Trophoblast cell (in vitro differentiated cells and primary cell): ENCODE results near the gene TCF23.

Source experiments
- DNase-seq, 2 donors: peaks; one replicate each; pipeline ENCODE4 v3.0.0-alpha.2; 2016
- H2AFZ ChIP-seq: 2 replicates; pipeline ENCODE4 v1.6.1; 2013; ENCODE audit warnings: low read length, moderate library complexity, mild to moderate bottlenecking; ENCODE audit not compliant: insufficient read depth, poor library complexity
- H2AK5ac ChIP-seq: 2 replicates; pipeline ENCODE4 v1.6.1; 2013; ENCODE audit warnings: mild to moderate bottlenecking, low read length
- H2BK120ac ChIP-seq: 2 replicates; pipeline ENCODE4 v1.6.1; 2013; ENCODE audit warnings: low read length, mild to moderate bottlenecking, moderate library complexity; ENCODE audit not compliant: insufficient read depth, poor library complexity
- H2BK12ac ChIP-seq: 2 replicates; pipeline ENCODE4 v1.6.1; 2013; ENCODE audit warnings: mild to moderate bottlenecking, low read length, moderate library complexity
- H2BK5ac ChIP-seq: 2 replicates; pipeline ENCODE4 v1.6.1; 2013; ENCODE audit warnings: low read length, low read depth, moderate library complexity, mild to moderate bottlenecking; ENCODE audit not compliant: poor library complexity
- H3K14ac ChIP-seq: 2 replicates; pipeline ENCODE4 v1.6.1; 2013; ENCODE audit warnings: mild to moderate bottlenecking, low read length
- H3K18ac ChIP-seq: 2 replicates; pipeline ENCODE4 v1.6.1; 2013; ENCODE audit warnings: mild to moderate bottlenecking, low read length
- H3K23ac ChIP-seq: 2 replicates; pipeline ENCODE4 v1.6.1; 2013; ENCODE audit warnings: low read length
- H3K27ac ChIP-seq: 2 replicates; pipeline ENCODE4 v1.5.1; 2013; ENCODE audit warnings: low read depth, mild to moderate bottlenecking, inconsistent platforms, low read length, moderate library complexity
- H3K27me3 ChIP-seq: 2 replicates; pipeline ENCODE4 v1.6.1; 2013; ENCODE audit warnings: inconsistent platforms, mild to moderate bottlenecking, low read length, moderate library complexity; ENCODE audit not compliant: insufficient read depth
- H3K36me3 ChIP-seq, 2 experiments: 1 replicate in 1 of 2; 2 replicates in 1 of 2; pipeline ENCODE4 v1.6.1; 2013; ENCODE audit warnings: low read length in 2 of 2, mild to moderate bottlenecking in 2 of 2, moderate library complexity in 1 of 2; ENCODE audit not compliant: insufficient read depth in 2 of 2, control insufficient read depth in 1 of 2
- H3K4ac ChIP-seq: 2 replicates; pipeline ENCODE4 v1.6.1; 2013; ENCODE audit warnings: low read depth, mild to moderate bottlenecking, low read length, moderate library complexity
- H3K4me1 ChIP-seq, 2 experiments: 1 replicate in 1 of 2; 2 replicates in 1 of 2; pipeline ENCODE4 v1.6.1; 2013; ENCODE audit warnings: low read length in 2 of 2, mild to moderate bottlenecking in 2 of 2, moderate library complexity in 1 of 2; ENCODE audit not compliant: insufficient read depth in 2 of 2, control insufficient read depth in 1 of 2
- H3K4me2 ChIP-seq: 2 replicates; pipeline ENCODE4 v1.6.1; 2013; ENCODE audit warnings: inconsistent platforms, mild to moderate bottlenecking, low read length, moderate library complexity
- H3K4me3 ChIP-seq: 2 replicates; pipeline ENCODE4 v1.5.1; 2013; ENCODE audit warnings: mild to moderate bottlenecking, low read depth, low read length, inconsistent platforms
- H3K79me1 ChIP-seq: one replicate; pipeline ENCODE4 v1.6.1; 2013; ENCODE audit warnings: low read length
- H3K79me2 ChIP-seq: 2 replicates; pipeline ENCODE4 v1.6.1; 2013; ENCODE audit warnings: low read length, mild to moderate bottlenecking; ENCODE audit not compliant: control insufficient read depth, insufficient read depth, poor library complexity
- H3K9ac ChIP-seq: 2 replicates; pipeline ENCODE4 v1.6.1; 2013; ENCODE audit warnings: mild to moderate bottlenecking, low read length
- H3K9me3 ChIP-seq: 2 replicates; pipeline ENCODE4 v1.6.1; 2013; ENCODE audit warnings: low read depth, mild to moderate bottlenecking, control low read depth, inconsistent platforms, low read length; ENCODE audit not compliant: insufficient read depth
- H4K12ac ChIP-seq: 2 replicates; pipeline ENCODE4 v1.6.1; 2013; ENCODE audit warnings: low read depth, mild to moderate bottlenecking, low read length, moderate library complexity
- H4K8ac ChIP-seq: 2 replicates; pipeline ENCODE4 v1.6.1; 2013; ENCODE audit warnings: low read depth, mild to moderate bottlenecking, low read length, moderate library complexity
- H4K91ac ChIP-seq: one replicate; pipeline ENCODE4 v1.6.1; 2013; ENCODE audit warnings: low read depth, mild to moderate bottlenecking, low read length, moderate library complexity
- WGBS: extraction: QIAGEN DNeasy Blood & Tissue Kit; methylation state at CpG from one replicate; pipeline ENCODE4 v1.1.7; 2013; ENCODE audit warnings: missing lambda C conversion rate; ENCODE audit not compliant: insufficient read length, insufficient coverage; ENCODE audit errors: extremely low coverage; 5-methylcytosine and 5-hydroxymethylcytosine counted together

Gene TCF23

DNA sequence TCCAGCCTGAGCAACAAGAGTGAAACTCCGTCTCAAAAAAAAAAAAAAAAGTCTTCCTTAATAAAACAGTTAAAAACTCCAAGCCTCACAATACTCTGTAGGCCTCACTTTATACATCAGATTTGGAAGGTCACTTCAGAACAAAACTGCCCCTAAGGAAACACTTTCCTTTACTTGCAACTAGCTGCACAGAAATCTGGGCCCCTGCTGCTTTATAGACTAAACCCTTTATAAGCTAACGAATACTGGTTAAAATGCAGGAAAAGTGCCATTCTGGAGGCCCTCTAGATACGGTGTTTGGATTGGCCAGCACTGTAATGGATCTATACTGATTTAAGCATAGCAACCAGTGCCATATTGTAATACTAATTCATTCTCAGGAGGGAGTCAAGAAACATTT is 23.7 kb upstream of the TCF23 start:
- Histone ChIP-seq H3K79me2 (no peaks in the 10 kb centered on the region), H3K4me2 (no peak overlapping the region), H3K4me1 (peaks cover 2 to 6% of the 10 kb centered on the region in 2 experiments), H4K91ac (no peak overlapping the region), H3K4me3 (no peak overlapping the region), H4K12ac (no peak overlapping the region), H3K27me3 (peaks cover 24% of the 10 kb centered on the region), H3K9me3 (peaks cover 2% of the 10 kb centered on the region), H3K14ac (no peak overlapping the region), H2BK120ac (no peak overlapping the region), H2BK12ac (no peak overlapping the region), H4K8ac (no peak overlapping the region), H3K79me1 (no peaks in the 10 kb centered on the region), H2AK5ac (no peak overlapping the region), H3K23ac (no peak overlapping the region), H3K4ac (no peak overlapping the region), H2BK5ac (no peak overlapping the region), H3K27ac (no peak overlapping the region), H2AFZ (no peak overlapping the region), H3K9ac (no peak overlapping the region), H3K36me3 (peaks cover 6% of the 10 kb centered on the region in 2 experiments), H3K18ac (no peak overlapping the region)
- WGBS, result no CpG with 5 or more reads among the region's 3 CpGs
- no peak for DNase-seq

DNA sequence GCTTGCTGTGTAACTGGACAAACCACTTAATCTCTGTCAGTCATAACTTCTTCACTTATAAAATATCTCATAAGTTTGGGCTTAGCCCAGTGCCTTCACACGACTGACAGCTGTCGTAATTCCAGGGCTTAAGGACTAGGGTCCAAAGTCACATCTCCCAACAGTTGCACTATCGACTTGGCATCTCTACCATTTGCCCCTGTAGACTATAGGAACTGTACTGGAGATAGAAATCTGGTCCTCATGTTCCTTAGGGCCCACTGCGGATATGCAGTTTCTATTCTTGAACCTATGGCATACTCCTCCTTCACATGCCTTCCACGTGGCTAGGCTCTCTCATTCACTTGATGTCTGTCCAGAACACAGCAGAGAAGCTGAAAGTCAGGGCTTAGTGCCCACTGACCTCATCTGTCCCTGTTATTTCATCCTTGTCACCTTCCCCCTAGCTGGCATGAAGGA is 22.5 kb upstream of the TCF23 start:
- no peaks in the 10 kb centered on the region for H3K79me1 ChIP-seq
- no CpG with 5 or more reads among the region's 5 CpGs for WGBS
- H2AFZ ChIP-seq, result no peak overlapping the region

DNA sequence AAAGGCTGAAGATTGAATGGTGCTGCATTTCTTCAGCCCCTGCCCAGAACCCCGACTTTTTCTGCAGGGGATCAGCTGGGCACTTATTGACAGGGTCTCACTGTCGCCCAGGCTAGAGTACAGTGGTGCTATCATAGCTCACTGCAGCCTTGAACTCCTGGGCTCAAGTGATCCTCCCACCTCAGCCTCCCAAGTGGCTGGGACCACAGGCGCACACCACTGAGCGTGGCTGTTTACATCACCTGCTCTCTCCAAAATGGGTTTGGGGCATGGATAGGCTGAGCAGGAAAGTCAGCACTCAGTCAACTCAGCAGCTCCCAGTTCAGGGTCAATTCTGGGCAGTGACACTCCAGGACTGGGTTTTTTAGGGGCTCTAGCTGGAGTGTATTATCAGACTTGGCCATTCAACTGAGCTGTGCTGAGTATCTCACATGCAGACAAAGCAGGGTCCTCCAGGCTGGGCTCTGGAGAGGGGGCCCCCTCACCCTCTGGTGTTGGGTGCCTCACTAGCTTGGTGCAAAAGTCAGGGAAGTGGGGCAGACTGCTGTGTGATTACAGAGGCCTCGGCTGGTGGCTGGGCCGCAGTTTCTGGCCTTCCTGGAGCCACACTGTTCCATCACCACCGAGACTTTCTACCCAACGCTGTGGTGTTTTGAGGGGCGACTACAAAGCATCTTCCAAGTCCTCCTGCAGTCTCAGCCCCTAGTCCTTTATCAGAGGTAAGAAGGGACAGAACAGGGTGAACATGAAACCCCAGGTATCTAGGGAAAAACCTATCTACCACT is 20.7 kb upstream of the TCF23 start:
- Histone ChIP-seq H3K9me3 (peaks cover 2% of the 10 kb centered on the region), H3K18ac (no peak overlapping the region), H4K91ac (no peak overlapping the region), H3K23ac (no peak overlapping the region), H3K36me3 (peaks cover 34 to 36% of the 10 kb centered on the region in 2 experiments), H3K27me3 (peaks cover 10% of the 10 kb centered on the region), H2AK5ac (no peak overlapping the region), H2AFZ (no peak overlapping the region), H2BK120ac (no peak overlapping the region), H3K4me3 (no peak overlapping the region), H4K12ac (no peak overlapping the region), H3K27ac (no peak overlapping the region), H2BK12ac (no peak overlapping the region), H3K4me2 (no peak overlapping the region), H3K79me2 (no peaks in the 10 kb centered on the region), H3K4ac (no peak overlapping the region), H3K9ac (no peak overlapping the region), H3K79me1 (no peaks in the 10 kb centered on the region), H2BK5ac (no peak overlapping the region), H3K4me1 (peaks cover 2 to 8% of the 10 kb centered on the region in 2 experiments), H3K14ac (no peak overlapping the region), H4K8ac (no peak overlapping the region)
- WGBS, result no CpG with 5 or more reads among the region's 9 CpGs
- no peak for DNase-seq

More for the DNA sequence above, 22.5 kb upstream of the TCF23 start:
- Histone ChIP-seq H2BK120ac (no peak overlapping the region), H3K36me3 (peaks cover 16 to 18% of the 10 kb centered on the region in 2 experiments), H3K4me1 (peaks cover 2 to 6% of the 10 kb centered on the region in 2 experiments), H2AK5ac (no peak overlapping the region), H4K8ac (no peak overlapping the region), H3K9ac (no peak overlapping the region), H3K27ac (no peak overlapping the region), H3K27me3 (peaks cover 15% of the 10 kb centered on the region), H2BK5ac (no peak overlapping the region), H3K4me3 (no peak overlapping the region), H3K18ac (no peak overlapping the region), H3K79me2 (no peaks in the 10 kb centered on the region), H3K14ac (no peak overlapping the region), H2BK12ac (no peak overlapping the region), H3K4me2 (no peak overlapping the region), H3K23ac (no peak overlapping the region), H3K9me3 (peaks cover 2% of the 10 kb centered on the region), H3K4ac (no peak overlapping the region), H4K91ac (no peak overlapping the region), H4K12ac (no peak overlapping the region)
- no peak for DNase-seq

DNA sequence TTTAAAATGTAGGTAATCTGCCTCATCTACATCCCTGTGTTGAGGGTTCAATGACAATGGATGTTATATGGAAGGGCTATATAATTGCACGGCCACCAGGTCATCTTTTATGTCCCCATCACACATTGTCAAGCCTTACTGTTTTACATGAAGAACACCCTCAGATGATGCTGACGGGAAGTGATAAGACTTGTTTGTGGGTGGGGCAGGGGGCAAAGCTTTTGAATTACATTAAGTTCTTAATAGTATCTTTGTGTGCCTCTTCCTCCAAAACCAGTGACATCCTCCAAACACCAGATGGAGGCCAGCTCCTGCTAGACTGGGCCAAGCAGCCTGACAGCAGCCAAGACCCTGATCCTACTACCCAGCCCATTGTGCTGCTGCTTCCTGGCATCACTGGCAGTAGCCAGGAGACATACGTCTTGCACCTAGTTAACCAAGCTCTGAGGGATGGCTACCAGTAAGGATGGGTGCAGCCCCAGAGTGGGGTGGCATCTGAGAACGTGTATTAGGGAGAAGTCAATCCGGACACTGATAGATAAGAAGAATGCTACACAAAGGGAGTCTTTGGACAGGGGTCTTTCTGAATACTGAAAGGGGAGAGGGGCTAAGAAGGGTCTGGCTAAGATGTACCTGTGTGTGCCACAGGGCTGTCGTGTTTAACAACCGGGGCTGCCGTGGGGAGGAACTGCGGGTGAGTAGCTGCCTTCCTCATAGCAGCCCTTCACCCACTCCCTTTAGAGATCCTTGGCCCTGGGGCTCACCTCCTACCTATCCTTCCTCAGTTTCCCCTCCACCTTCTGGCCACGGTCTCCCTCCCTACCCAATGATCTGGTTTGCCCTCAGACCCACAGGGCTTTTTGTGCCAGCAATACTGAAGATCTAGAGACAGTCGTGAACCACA is 19.9 kb upstream of the TCF23 start:
- DNase-seq, result no peak
- no CpG with 5 or more reads among the region's 11 CpGs for WGBS
- no peak overlapping the region for H3K18ac ChIP-seq
- peaks cover 3% of the 10 kb centered on the region for H3K27me3 ChIP-seq
- no peak overlapping the region for H4K12ac ChIP-seq
- peaks cover 35 to 40% of the 10 kb centered on the region in 2 experiments for H3K36me3 ChIP-seq
- H2BK12ac ChIP-seq, result no peak overlapping the region
- peaks cover 3 to 7% of the 10 kb centered on the region in 2 experiments for H3K4me1 ChIP-seq
- no peak overlapping the region for H3K4ac ChIP-seq
- no peak overlapping the region for H3K27ac ChIP-seq
- H3K9me3 ChIP-seq, result no peaks in the 10 kb centered on the region
- H2AFZ ChIP-seq, result no peak overlapping the region
- H3K23ac ChIP-seq, result no peak overlapping the region
- H3K14ac ChIP-seq, result no peak overlapping the region
- H3K79me1 ChIP-seq, result peaks cover under 1% of the 10 kb centered on the region
- no peak overlapping the region for H4K8ac ChIP-seq
- H3K4me3 ChIP-seq, result no peak overlapping the region
- H3K4me2 ChIP-seq, result no peak overlapping the region
- no peak overlapping the region for H3K9ac ChIP-seq
- H4K91ac ChIP-seq, result no peak overlapping the region
- peaks cover 4% of the 10 kb centered on the region for H3K79me2 ChIP-seq
- H2BK5ac ChIP-seq, result no peak overlapping the region
- no peak overlapping the region for H2BK120ac ChIP-seq
- H2AK5ac ChIP-seq, result no peak overlapping the region
